NT2/D1 (cell line): ENCODE measurements around the gene FAM170B.

ENCODE experiments used
- SUZ12 ChIP-seq: IDR thresholded peaks from 2 replicates; pipeline ENCODE4 v1.6.1; 2011; ENCODE audit not compliant: insufficient read length, insufficient read depth; ENCODE audit errors: extremely low read depth
- YY1 ChIP-seq: IDR thresholded peaks from 2 replicates; pipeline ENCODE4 v1.6.1; 2011; ENCODE audit not compliant: insufficient read length, insufficient read depth
- ZNF274 ChIP-seq: IDR thresholded peaks from 2 replicates; pipeline ENCODE4 v1.6.1; 2011; ENCODE audit warnings: mild to moderate bottlenecking, low read depth, low read length

GRCh38 chr10:49174926-49175500 lies 41.2 kb upstream of the FAM170B start:
- TF ChIP-seq ZNF274 (no peak), YY1 (no peak), SUZ12 (no peak)
